GM13976 (cell line): ENCODE data around the gene ANGPTL1.

Experiments used
- DNase-seq: peaks from one replicate; pipeline ENCODE4 v3.0.0; 2012; ENCODE audit warnings: low spot score
- in situ Hi-C: fragments of 300-500 bp; cut with MboI; formaldehyde crosslinking; loops from one replicate; pipeline ENCODE4 v1.12.0; 2022; ENCODE audit warnings: low sequenced_read_pairs, mixed read lengths, inconsistent platforms; ENCODE audit not compliant: unreplicated experiment
- TF ChIP-seq, protein P1 (sequence below): IDR thresholded peaks from 2 replicates; pipeline ENCODE4 v1.5.1; 2012; ENCODE audit warnings: borderline replicate concordance, mild to moderate bottlenecking; ENCODE audit not compliant: insufficient read depth; ENCODE audit errors: extremely low read depth, missing control alignments, control extremely low read depth

ANGPTL1 gene

DNA sequence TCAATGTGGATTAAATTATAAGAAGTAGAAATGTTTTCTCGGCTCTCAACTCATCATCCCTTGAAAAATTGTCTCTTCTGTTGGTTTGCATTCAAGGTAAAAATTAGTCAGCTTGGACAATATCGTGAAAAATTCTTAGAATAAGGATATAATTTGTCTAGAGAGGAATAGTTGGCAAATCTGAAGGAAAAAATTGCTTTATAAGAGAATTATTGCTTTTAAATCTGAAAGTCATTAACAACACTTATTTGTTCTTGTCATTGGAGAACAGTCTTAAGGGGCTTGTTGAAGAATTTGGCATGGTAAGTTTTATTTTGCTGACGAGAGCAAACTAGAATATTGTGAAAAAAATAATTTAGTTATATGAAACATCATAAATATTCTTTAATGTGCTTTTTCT lies 26.4 kb downstream of the ANGPTL1 start:
- TF ChIP-seq, protein P1, sequence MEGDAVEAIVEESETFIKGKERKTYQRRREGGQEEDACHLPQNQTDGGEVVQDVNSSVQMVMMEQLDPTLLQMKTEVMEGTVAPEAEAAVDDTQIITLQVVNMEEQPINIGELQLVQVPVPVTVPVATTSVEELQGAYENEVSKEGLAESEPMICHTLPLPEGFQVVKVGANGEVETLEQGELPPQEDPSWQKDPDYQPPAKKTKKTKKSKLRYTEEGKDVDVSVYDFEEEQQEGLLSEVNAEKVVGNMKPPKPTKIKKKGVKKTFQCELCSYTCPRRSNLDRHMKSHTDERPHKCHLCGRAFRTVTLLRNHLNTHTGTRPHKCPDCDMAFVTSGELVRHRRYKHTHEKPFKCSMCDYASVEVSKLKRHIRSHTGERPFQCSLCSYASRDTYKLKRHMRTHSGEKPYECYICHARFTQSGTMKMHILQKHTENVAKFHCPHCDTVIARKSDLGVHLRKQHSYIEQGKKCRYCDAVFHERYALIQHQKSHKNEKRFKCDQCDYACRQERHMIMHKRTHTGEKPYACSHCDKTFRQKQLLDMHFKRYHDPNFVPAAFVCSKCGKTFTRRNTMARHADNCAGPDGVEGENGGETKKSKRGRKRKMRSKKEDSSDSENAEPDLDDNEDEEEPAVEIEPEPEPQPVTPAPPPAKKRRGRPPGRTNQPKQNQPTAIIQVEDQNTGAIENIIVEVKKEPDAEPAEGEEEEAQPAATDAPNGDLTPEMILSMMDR: no peak

DNA sequence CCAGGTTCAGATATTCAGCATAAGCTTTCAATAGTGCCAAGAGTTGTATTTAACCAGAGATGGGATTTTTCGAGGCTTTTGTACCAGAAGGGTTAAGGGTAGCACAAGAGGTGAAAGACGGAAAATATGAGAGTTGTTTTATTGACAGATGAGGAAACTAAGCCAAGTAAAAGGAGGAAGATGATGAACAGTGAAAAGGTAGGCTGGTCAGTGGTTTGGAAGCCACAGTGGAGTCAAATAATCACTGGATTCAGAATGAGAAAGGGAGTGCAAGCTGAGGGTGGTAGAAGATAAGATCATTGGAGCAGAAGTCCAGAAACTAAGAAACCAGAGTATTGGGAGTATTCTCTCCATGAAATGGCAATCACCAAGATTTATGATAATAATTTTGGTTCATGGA lies 45.7 kb downstream of the ANGPTL1 start:
- in situ Hi-C loops: no loop called here
- TF ChIP-seq, protein P1: no peak
- DNase-seq: no peak

More for the DNA sequence above, 26.4 kb downstream of the ANGPTL1 start:
- DNase-seq: no peak
- in situ Hi-C loops: no loop called here

DNA sequence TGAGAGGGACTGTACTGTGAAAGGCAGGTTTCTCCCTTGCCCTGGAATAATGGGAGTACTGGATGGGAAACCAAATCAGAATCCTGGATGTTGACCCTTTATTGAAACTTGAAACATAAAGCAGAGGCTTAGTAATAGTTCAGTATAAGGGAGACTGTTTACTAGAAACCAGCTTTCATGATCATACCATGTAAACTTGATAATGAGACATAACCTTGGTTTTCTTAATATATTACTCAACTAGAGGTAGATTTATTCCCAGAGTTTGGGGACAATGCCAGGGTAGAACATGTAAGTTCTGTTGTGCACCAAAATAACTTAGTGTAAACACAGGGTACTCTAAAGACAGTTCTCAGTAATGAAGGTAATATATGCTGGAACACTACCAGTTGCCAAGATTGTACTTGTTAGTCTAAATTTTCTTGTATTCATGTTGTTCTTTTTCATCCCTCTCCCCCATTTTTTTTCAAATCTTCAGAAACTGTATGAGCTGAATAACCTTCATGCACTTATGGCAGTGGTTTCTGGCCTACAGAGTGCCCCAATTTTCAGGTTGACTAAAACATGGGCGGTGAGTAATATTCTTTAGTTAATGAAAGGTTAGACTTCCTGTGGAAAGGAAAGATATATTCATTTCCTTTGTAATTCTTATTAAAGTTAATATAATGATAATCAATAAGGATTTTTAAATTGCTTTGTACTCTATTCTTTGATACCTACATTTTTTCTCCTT lies 49.6 kb downstream of the ANGPTL1 start:
- DNase-seq: no peak
- in situ Hi-C loops: no loop called here
- TF ChIP-seq, protein P1: no peak

DNA sequence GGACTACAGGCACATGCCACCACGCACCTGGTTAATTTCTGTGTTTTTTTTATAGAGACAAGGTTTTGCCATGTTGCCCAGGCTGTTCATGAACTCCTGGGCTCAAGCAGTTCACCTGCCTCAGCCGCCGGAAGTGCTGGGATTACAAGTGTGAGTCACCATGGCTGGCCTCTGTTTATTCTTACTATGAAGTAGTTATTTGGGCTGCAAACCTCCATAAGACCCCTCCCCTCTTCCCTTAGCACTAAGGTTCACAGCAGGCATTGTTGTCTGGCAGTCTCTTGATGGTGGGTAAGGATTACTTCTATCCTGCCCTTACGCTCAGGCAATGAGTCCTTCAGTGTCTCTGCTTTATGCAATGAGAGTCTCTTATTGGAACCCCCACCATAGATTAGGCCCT lies 51.8 kb downstream of the ANGPTL1 start:
- TF ChIP-seq, protein P1: no peak
- in situ Hi-C loops: no loop called here
- DNase-seq: no peak

DNA sequence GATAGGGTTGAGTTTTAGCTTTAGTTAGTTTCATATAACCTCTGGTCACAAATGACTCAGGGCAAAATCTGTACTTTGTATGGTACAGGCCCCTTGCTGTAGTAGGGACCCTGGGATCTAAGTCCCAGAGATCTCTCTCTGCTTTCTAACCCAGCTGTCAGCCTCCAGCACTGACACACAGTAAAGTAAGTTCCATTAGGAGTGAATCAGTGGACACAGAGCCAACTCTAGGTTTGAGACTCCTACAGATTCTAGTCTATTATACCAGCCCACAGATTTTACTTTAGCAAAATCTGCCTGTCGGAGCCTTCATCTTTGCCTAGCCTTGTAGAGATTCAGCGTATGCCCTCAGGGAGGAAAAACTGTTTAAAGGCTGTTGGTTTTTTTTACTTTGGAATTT lies 52.5 kb downstream of the ANGPTL1 start:
- in situ Hi-C loops: no loop called here
- no peak for DNase-seq
- TF ChIP-seq, protein P1: no peak

DNA sequence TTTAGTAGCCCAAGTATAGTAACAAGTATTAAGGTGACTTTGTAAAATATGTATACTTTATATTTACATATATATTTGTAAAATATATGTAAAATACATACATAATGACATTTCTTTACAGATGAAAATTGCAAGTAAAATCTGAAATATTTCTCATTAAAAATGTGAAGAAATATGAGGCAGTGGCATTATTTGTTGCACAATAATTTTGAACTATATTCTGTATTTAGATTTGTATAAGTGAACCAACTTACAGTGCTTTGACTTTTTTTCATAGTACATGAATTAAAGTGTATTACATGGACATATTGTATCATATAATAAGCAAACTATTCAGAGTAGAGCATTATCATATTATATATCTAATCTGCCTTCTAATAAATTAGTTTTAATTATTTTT lies 60.3 kb downstream of the ANGPTL1 start:
- no peak for DNase-seq
- in situ Hi-C loops: no loop called here
- TF ChIP-seq, protein P1: no peak

DNA sequence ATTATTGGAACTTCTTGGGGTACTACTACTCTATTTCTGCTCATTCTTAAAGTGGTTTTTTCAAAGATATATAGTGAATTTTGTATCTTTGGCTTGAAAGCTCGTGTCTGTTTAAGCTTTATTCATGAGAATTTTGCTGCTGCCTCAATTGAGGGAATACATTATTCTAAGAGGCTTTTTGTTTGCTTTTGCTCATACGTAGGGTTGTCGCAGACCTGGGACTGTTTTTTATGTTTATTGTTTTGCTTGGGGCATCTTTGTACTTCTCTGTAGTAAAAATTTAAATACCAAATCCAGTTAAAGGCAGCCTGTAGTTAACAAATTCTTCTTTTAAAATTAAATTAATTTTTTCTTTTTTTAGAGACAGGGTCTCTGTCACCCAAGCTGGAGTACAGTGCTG lies 62.3 kb downstream of the ANGPTL1 start:
- TF ChIP-seq, protein P1: no peak

More for the DNA sequence above, 62.3 kb downstream of the ANGPTL1 start:
- in situ Hi-C loops: no loop called here
- no peak for DNase-seq
